HG03280 (cell line): ENCODE data around the gene SYCP2.

ENCODE experiments used
- ATAC-seq: cut with Tn5 transposase; IDR thresholded peaks from one replicate; pipeline ENCODE4 v1.9.1; 2021; ENCODE audit warnings: mild to moderate bottlenecking, moderate library complexity; ENCODE audit not compliant: unreplicated experiment

SYCP2 gene

DNA sequence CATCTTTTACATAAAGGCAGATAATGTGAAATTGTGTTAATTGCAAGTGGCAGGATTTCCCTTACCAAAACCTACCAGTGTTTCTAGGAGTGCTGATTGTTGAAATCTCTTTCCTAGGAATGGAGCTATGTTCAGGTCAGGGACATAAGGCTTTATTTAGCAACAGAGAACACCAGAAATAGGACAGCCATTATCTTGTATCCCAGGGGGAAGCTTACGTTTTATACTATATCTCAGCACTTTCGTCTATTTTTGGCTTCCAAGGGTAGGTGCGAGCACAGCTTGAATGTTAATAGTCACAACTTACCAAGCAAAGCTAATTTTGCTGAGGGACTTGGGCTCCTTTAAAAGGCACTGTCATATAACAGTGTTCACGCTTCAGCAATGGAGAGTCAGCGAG, 94.0 kb downstream of the SYCP2 start:
- ATAC-seq = no peak

DNA sequence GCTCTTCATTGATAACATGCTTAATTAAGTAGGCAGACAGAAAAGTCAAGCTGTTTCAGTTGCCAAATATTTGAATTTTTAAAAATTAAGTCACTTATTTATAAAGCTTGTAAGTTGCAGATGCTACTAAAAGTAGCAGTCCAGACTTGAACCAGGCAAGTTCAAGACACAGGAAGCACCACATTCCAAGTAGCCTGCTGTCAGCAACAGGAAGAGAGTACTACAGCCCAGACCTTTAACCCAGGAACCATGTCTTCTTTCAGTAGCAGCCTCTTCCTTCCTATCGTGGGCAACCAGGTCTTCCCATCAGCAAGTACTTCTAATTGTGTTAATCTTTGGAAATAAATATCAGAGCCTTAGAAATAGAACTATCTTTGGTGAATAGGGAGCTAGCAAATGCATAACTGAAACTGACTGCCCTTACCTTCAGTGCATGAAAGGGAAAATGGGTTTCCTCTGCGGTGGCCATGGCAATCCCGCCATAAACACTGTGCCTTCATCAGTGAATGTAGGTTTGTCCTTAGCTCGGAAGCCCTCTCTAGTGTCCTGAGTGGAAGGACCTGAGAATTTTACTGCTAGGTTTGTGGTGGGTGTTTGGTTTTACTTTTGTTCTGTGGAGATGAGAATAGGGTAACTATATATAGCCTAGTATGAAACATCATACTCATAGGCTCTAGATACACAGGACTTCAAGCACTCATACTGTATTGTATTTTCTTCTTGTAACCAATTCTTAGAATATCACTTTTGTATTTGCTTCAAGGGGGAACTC, 95.6 kb downstream of the SYCP2 start:
- ATAC-seq = peak; percentile 90

DNA sequence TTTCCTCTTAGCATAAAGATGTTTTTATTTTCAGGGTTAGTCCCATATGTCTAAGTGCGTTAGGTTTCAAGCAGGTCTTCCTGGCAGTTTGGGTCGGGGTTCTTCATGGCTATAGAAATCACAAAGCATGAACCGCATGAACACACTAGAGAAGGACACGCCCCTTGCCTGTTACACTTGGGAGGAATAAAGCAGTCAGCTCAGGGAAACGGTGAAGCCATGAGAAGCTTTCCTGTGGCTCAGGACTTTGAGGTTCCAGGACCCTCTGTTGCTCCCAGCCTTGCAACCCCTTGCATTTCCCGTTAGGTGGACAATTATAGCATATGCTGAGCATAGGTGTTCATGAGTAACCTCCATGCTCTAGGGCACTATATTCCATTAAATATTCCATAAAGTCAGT, 96.7 kb downstream of the SYCP2 start:
- ATAC-seq = no peak

DNA sequence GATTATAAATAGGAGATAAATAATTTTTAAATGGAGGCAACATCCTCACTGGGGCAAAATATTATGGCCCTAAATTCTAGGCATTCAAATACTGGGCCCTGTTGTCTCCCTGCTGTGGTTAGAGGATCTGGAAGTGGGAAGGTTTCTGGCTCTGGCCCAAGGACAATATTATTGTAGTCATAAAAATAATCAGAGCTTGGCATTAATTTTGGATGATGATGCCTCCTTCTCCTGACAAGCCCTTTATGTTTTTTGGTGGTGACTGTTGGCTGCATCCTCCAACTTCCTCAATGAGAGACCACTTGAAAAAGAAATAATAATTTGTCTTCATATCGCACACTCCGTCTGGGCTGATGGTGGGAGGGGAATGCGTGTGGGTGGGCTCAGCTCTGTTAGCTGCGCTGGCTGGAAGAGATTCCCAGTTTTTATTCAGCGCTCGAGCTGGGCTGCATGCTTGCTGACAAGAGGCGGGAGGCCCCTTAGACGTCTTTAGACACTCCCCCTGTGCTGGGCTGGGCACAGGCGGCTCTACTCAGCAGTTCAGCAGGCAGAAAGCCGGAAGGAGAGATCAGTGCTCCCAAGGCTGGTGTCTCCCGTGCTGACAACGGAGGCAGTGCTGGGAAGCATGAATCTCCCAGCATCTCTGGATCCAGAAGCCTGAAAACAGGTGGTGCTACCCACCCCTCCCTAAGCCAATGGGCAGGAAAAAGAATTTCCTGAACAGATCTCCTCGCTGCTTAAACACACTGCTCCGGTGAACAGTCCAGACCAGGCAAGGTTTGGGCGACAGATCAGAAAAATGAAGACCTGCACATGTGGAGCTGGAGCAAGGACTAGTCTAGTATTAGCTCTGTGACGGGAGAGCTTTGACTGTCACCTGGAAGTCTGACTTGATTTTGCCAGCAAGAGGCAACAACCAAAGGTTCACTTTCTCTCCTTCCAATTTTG, 97.7 kb downstream of the SYCP2 start:
- no peak for ATAC-seq

DNA sequence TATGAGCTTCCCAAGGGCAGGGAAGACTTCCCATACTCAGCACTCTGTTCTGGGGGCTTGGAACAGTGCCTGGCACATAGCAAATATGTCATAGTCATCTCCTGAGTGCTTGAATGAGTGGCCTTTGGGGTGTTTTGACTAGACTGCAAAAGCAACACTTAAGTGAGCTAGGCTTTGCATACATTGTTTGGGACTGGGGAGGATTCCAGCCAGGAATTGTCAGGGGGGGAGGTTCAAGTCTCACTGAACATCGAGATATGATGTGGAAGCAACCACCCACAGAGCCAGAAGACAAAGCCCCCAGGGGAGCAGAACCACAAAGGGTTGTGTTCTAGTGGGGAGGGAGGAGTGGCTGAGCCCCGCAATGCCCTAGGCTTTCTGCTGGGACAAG, 98.4 kb downstream of the SYCP2 start:
- no peak for ATAC-seq

DNA sequence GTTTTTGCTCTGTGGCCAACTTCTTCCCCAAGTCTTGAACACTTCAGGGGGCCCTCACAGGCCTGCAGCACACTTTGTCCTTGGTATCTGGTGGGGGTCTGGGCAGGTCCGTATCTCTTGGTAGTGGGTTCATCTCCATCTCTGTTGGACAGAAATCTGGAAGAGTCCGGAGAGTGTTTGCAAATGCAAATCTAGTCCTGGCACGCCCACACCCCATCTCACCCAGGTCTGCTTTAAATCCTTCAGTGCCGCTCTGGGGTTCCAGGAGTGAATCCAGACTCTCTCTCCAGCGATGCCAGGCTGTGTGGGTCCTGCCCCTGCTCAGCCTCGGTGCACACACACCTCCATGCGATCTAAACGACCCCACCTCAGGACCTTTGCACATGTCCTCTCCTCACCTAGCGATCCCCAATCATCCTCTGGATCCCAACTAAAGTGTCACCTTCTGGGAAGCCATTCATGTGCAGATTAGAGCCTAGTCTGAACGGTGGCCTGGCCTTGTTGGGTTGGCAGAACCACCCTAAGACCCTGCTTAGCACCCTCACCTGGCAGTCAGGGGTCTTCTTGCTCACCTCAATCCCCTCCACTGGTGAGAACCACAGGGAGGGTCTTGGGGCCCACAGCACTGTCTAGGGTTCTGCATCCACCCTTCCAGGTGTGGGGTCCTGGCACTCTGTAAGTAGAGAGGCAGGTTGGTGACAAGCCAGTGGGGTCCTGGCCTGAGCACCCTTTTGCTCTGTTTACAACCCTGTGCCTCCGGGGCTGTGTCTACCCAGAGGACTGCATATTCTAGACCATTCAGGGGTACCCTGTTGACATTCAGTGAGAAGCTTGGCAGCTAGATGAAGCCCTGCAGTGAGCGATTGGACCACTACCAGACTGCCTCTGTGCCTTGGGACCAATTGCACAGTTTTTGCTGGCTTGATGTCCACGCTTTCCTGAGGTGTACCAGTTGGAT, 100.8 kb downstream of the SYCP2 start:
- no peak for ATAC-seq

DNA sequence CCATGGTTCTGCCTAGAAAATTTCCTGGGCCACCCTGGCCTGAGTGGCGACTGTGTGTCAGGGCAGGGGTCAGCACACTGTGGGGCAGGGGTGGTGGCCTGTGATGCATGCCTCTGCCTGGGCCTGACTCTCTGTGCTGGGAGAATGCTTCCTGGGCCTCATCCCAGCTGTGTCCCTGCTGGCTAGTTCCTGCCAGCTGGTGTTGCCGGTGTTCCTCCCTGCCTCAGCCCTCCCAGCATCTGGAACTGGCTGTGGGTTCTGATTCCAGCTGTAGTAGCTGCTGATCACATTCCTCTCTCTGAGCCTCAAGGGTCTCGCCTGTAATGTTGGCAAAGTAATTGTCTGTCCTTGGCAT, 101.5 kb downstream of the SYCP2 start:
- ATAC-seq = no peak

DNA sequence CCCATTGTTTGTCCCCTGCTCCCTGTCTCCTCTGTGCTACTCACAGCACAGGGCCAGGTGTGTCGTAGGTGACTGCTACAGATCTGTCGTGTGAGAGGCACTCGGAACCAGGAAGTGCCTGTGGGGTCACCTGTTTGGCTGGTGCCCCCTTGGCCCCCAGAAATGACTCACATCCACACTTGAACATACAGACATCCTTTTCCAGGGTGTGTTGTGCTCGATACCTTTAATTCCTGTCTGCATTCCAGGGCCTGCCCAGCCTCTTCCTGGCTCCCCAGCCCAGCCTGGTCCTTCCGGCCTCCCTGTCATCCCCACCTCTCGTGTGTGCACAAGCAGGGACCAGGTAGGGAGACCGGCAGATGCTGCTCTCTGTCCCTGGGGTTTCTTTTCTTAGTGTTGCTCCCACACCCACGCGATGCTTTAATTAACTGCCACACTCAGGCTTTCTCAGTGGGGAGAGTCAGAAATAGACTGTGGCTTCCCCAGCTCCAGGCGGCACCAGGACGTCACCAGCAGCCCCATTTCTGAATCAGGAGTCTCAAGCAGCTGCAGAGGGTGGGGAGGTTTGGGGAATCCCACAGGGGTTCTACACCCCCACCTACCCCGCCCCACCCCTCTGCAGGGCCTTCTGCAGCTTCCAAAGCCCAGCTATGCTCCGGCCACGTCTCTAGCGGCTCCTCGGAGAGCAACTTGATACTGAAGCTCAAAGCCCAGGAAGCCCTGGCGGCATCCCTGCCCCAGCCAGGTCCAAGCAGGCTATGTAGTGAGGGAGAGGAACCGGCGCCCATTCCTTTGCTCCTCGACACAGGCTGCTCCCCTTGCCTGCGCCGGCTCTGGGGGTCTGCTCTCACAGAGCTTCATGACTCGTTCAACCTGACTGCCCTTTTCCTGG, 102.2 kb downstream of the SYCP2 start:
- no peak for ATAC-seq

DNA sequence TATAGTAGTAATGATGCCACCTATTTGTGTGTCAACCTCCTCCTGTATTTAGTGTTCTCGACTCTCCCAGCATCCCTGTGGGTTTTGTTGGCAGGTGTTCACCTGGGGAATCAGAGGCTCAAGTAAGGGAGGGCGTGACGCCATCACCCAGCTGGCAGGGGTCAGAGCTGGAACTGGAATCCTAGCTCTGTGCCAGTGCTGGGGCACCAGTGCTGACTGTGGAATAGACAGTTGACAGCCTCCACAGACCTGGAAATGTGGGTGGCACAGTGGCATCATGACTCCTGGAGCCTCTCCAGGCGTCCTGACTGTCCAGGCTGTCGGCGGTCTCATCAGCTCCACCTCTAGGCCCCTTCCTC, 102.8 kb downstream of the SYCP2 start:
- ATAC-seq = no peak

DNA sequence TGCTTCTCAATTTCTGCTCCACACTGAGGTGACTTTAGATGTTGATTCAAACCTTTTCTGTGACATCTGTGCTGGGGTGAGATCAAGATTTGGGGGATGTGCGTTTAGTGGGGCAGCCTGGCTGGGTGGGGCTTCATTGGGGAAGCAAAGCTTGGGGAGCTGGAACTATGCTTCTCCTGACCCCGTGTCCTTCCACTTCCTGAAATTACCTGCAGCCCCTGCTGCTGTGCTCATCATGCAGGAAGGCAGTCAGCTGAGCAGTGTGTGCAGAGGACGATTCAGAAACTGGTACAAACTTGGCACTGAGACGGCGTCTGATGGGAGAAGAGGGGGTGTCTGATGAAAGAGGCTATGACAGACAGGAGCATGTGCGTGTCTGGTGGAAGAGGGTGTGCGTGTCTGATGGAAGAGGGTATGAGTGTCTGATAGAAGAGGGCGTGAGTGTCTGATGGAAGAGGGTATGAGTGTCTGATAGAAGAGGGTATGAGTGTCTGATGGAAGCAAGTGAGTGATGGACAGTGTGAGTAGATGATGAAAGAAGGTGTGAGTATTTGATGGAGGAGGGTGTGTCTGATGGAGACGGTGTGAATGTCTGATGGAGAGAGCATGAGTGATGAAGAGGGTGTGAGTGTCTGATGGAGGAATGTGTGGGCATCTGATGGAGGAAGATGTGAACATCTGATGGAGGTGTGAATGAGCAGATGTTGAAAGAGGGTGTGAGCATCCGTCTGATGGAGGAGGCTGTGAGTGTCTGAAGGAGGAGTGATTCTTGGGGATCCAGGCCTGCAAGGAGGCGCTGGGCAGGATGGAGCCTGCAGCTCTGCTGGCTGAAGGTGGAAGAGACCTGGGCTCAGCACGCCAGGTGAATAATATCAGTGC, 103.4 kb downstream of the SYCP2 start:
- ATAC-seq = no peak

DNA sequence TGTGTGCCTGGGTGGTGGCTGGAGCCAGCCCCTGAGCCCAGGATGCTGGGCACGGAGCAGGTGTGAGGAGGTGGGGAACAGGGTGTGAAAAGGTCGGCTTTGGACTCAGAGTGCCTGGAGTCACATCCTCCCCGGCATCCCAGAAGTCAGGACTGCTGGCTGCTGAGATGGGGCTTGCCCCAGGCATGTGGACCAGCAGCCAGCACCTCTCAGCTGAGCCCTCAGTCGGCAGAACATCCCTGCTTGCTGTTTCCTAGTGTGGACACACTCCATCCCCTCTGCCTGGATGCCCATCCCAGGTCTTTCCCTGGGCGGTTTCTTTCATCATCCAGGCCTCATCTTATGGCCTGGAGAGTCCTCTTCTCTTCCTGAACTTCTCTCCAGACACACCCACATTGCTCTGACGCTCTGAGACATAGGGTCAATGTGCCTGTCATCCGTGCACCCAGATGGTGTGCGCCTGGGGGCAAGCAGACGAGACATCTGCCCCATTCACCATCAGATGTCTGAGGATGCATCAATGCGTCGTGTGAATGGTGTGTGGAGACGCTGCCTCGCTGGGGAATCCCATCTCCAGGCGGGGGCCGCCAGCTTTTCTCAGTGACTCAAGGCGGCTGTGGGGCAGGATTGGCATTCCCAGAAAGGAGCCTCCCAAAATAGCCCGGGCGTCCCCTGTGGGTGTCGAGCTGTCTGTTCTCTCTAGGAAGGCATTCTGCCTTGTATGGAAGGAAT, 104.2 kb downstream of the SYCP2 start:
- no peak for ATAC-seq

DNA sequence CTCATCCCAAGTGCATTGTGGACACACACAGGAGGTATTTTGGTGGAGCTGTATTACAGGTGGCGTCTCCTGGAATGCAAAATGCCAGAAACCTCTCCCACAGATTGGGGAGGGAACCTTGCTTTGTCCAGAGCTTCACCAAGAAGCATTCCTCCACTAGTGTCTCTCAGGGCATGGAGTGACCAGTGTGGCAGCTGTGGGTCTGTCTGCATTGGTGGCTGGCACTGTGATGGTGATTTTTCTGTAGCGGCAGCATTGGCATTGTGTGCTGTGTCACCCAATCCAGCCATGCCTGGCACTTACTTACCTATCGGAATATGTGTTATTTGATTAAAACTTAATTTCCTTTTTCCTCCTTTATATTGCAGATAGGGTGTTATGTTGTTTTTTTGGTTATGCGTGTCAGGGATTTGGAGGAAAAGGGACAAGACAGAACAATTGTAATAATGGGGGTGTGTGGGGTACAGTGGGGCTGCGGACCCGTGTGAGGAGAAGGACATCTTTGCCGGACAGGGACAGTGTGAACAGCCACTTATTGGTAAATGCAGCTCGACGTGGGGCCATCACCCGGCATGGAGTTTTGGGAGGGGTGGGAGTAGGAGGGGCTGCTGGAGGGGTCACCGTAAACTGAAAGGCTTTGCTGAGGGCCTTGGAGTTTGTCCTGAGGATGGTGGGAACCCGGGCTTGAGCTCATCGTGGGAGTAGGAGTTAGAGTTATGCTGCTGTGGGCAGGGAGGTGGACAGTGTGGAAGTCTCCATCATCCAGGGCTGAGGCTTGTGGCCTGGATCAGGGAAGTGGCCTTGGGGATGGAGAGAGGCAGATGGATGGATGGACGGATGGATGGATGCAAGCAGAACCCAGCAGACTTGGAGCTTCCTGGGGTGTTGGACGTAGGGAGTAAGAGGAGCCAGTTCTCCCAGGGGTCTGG, 105.0 kb downstream of the SYCP2 start:
- ATAC-seq = no peak

DNA sequence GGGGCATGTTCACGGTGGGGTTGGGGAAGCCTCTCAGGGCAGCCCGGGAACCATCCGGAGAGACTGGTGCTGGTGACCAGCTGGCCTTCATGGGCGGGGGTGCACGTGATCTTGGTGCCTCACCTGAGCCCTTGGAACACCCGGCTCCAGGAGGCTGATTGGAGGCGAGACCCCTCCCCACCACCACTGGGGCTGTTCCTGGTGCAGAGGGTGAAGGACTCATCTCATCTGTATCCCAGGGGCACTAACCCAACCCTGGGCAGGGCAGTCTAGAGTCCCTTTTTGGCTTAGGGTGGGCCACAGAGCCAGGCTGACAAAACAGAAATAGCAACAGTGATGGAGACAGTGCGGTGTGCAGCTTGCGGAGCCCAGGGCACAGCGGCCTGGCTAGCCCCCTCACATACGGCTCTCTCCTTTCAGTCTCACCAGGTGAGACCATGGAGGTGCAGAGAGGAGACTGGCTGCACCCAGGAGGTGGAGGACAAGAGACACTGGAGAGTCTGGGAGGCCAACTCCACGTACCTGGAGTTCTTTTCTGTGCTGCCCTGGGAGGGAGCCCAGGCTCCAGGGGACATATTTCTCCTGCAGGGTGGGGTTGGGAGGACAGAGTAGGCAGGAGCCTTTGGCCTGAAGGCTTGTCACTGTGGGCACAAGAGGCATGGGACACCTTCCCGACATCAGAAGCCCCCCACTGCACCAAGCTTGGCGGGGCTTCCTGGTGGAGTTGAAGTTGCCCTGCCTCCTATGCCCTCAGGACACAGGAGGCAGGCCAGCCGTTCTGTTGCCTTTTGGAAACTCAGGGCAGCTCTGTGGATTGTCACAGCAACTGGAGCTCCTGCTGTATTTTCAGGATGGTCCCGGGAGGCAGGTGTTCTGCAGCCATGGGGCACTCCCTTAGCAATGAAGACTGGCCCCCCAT, 106.0 kb downstream of the SYCP2 start:
- ATAC-seq = no peak

DNA sequence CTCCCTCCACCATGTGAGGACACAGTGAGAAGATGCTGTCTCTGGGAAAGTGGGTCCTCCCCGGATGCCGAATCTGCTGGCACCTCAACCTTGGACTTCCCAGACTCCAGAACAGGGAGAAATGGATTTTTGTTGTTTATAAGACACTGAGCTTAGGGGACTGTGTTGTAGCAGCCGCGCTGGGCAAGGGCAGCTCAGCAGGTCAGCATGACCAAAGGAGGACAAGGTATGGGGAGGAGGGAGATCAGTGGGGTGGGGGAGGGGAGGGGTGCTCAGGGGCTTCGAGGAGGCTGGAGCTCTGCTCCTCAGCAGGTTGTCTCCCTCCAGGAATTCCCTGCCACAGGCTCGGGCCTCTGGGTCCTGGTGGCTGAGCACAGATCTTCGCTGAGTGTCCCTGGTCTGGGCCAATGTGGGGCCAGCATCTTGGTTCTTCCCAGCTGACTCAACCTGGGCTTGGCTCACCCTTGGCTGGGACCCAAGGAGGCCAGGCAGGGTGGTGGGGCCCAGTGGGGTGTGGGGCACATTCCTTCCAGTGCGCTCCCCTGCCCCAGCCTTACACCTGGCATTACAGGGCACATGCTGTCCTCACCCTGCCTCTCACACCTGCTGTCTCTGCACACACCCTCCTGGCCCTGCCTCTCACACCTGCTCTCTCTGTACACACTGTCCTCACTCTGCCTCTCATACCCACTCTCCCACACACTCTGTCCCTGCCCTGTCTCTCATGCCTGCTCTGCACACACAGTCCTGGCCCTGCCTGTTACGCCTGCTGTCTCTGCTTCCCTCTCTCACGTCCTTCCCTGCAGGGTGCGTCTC, 107.3 kb downstream of the SYCP2 start:
- ATAC-seq = no peak

DNA sequence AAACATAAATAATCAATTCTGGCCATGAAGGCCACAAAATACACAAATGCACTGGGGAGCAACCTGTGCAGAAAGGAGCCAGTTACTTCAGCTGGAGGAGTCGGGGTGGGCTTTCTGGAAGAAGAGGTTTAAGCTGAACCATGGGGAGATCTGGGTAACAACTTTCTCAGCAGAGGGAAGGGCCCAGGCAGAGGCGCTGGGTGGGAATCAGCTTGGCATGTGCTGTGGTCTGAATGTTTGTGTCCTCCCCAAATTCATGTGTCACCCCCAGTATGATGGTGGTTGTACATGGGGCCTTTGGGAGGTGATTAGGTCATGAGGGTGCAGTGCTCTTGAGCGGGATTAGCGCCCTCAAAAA, 107.9 kb downstream of the SYCP2 start:
- no peak for ATAC-seq
